ENCODE measurements around the gene TTC4.

Gene TTC4

DNA sequence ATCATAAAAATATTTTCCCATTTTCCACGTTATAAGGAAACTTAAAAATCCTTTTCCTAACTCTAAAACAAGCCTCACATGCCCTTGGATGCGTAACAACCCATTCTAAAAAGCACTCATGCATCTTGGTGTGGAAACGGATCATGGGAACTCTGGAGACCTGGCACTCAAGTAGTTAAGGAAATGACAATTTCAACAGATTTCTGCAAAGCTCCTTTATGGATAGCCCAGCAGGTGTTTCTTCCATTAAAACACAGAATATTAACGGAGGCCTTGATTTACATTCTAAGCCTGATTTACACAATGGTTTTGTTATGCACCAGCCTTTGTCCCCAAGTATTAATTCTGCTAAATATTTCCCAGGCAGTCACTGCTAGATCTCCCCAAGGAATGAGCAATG, 35.8 kb downstream of the TTC4 start:
- DNase-seq = no peak

- DNase-seq = no peak
Observed at GRCh38 chr1:54754045-54754444, 38.4 kb downstream of the TTC4 start.

GRCh38 chr1:54754486-54755285, 39.0 kb downstream of the TTC4 start:
- DNase-seq = no peak

DNA sequence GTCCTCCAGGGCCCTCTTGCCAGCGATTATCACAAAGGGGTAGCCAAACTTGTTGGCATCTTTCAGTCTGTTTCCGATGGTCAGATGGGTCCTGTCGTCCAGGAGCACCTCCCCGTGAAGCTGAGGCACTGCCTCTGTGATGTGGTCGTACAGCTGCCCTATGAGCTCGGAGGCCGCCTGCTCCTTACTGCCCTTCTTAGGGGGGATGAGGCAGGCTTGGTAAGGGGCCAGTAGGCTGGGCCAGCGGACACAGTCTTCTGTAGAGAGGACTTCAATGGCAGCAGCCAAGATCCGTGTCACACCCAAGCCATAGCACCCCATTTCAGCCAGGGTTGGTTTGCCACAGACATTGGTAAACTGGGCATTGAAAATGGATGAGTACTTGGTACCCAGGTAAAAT, 42.2 kb downstream of the TTC4 start:
- DNase-seq = no peak

GRCh38 chr1:54758678-54759348, 43.2 kb downstream of the TTC4 start:
- no peak for DNase-seq

DNA sequence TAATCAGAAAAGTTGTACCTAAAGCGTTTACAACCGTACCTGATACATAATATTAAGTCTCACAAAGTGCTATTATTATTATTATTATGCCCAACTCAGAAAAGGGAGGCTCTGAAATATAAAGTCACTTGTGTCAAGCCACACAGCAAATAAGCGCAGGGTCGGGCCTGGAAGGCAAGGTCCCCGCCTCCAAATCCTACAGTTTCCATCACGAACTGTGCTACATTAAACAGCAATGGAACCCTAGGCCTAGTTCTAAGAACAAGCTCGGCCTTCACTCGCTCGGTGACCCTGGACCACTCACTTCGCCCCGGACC, 48.1 kb downstream of the TTC4 start:
- DNase-seq = no peak

DNA sequence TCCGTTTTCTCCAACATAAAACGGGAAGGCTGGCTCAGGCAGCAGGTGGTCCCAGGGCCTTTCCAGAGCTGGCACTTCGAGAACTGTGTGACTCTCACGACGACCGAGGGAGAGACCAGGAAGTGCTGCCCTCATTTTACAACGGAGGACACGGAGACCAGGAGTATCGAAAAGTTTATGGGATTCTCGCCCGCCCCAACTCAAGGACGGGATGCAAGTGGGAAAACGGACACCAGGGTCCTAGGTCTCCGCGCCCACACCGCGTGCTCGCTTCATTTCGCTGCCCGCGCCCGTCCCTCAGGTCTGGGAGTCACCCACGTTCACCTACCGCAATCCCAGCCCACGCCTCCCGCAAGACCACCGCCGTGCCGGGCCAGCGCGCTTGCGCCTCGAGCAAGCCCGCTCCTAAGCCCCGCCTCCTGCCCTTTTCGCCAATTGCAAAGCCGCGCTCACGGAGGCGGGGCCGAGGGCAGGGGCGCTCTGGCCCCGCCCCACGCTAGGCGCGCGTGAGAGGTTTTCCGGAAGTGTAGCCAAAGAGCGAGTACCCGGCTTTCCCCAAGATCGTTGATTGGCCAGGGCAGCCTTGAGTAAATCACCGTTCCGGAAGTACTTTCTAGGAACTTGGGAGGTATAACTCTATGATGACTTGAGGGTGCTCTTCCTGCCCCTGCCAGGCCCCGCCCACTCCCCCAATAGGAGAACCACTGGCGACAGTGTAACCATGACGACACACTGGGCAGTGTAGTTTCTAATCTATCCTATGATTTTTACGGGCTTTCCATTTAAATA, 48.7 kb downstream of the TTC4 start, which contains the start of gene PARS2:
PARS2 (minus strand) TSS at position 391 of the 789 bp plus-strand sequence. CDS start 5,362 bp downstream, outside the sequence.
- peak; percentile 99 for DNase-seq

DNA sequence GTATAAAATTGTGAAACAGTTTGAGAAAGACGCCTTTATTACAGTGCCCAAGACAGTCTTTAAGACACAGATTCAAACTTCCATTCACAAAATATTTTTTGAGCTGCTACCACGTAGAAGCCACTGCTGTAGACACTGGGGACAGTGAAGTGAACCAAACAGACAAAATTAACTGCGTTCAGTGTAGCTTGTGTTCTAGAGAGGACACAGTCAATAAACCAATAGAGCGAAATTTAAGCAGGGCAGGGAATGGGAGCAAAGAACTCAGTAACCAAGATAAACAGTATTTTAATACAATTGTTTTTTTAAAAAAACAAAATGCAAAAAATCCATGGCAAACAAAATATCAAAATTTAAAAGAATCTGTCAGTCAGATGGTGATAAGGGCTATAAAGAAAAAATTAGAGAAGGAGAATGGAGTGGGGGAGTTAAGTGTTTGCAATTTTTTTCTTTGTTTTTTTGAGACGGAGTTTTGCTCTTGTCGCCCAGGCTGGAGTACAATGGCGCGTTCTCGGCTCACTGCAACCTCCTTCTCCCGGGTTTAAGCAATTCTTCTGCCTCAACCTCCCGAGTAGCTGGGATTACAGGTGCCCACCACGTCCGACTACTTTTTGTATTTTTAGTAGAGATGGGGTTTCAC, 49.4 kb downstream of the TTC4 start:
- DNase-seq = no peak

- no peak for DNase-seq
Observed at GRCh38 chr1:54766726-54767125, 51.1 kb downstream of the TTC4 start.

DNA sequence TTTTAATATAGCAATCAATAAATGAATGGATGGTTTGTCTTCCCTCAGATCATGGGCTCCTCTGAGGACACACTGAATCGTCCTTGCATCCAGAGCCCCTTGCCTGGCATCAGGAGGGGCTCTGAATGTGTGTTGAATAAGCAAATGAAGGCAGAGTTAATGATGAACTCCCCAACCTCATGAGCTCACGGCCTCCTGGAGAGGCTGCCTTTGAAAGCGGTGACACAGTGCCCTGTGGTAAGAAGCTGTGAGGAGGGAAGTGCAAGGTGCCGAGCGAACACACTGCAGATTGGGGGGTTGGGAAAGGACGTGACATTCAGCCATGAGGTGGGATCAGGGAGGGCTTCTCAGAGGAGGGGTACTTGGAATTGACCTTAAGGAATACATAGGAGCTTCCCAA, 51.9 kb downstream of the TTC4 start:
- DNase-seq = no peak

DNA sequence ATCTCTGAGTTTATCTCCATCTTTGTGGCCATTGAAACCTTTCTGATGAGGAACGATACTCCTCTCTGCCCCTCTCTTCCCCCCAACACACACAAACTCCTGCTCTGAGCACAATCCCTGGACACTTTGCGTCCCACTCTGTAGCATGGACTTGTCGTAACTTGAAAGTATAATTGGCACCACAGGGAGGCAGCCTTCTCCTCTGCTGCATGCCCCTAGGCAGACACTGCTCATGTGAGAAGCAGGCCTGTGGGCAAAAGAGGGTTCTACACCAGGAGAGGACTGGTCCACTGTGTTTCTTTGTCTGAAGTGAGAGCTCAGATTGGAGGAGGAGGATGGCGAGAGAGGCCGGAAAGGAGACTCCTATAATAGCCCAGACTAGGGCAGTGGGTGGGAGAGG, 52.4 kb downstream of the TTC4 start:
- DNase-seq = no peak

DNA sequence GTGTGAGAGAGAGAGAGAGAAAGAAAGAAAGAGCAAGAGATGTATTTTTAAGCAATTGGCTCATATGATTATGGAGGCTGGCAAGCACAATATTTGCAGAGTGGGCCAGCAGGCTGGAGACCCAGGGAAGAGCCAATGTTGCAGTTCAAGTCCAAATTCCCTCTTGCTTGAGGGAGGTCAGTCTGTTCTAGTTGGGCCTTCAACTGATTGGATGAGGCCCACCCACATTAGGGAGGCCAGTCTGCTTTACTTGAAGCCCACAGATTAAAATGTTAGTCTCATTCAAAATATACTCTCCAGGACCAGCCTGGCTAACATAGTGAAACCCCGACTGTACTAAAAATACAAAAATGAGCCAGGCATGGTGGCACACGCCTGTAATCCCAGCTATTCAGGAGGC, 57.3 kb downstream of the TTC4 start:
- no peak for DNase-seq

- peak; percentile 78 for DNase-seq
Observed at GRCh38 chr1:54774820-54775498, 59.3 kb downstream of the TTC4 start.

DNA sequence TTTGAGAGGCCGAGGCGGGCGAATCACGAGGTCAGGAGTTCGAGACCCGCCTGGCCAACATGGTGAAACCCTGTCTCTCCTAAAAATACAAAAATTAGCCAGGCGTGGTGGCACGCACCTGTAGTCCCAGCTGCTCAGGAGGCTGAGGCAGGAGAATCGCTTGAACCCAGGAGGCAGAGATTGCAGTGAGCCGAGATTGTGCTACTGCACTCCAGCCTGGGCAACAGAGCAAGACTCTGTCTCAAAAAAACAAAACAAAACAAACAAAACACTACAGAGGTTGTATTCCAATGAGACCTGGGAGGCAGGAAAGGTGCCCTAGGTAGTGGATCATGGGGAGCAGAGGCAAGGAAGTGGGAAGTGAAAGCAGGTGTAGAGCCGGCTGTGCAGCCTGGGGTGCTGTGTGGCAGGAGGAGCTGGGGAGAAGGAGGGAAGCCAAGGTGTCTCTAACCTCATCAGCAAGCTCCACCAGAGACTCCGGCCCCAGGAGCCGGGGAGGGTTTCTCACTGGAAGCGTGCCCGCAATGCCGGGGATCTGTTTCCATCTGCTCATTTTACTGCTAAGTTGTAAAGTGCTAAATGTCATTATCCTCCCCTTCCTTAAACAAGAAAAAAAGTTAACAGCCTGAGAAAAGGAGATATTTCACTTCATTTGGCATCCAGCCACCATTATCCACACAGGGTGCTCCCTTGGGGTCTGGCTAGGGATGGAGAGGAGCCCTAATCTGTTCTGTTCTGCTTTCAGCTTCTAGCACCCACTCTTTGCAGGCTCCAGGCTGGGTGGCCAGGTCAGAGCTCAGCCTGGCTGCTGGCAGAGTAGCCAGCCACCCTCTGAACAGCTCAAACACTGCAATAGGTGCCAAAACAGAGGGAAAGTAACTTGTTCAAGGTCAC, 60.4 kb downstream of the TTC4 start:
- DNase-seq = peak; percentile 78

GRCh38 chr1:54777011-54777410, 61.4 kb downstream of the TTC4 start:
- DNase-seq = no peak

GRCh38 chr1:54777431-54777830, 61.8 kb downstream of the TTC4 start:
- DNase-seq = no peak

GRCh38 chr1:54781023-54781723, 65.5 kb downstream of the TTC4 start:
- DNase-seq = no peak

DNA sequence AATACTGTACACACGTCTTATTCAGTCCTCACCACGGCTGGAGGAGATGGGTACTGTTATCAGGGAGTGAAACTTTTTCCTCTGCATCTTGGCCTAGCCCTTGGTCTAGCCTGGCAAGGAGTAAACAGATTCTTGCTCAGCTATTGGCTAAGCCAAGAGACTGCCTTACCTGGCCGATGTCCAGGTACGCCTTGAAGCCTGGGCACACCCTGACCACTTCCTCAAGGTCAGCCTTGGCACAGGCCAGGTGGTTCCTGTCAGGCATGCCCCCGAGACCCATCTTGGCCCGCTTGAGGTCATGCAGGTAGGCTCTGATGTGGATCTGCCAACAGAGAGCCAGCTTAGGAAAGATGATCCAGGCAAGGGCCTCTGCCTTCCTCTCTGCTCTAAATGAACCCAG, 66.5 kb downstream of the TTC4 start:
- no peak for DNase-seq

- DNase-seq = no peak
Observed at GRCh38 chr1:54782588-54782987, 66.9 kb downstream of the TTC4 start.

DNA sequence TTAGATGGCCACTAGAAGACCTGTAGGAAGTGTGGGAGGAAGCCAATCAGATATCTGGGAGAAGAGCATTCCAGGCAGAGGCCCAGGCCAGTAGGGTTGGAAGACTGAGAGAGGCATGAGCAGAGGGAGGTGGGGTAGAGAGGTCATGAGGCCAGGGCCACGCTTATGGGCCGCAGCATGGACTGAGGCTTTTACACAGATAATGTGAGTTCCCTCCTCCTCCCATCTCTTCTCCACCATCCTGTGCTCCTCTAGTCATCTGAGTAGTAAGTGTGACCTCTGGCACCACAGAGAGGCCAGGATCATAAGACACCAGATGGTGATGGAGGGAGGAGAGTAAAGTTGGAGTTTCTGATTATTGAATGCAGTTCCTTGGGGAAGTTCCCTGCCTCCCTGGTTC, 68.4 kb downstream of the TTC4 start:
- no peak for DNase-seq

DNA sequence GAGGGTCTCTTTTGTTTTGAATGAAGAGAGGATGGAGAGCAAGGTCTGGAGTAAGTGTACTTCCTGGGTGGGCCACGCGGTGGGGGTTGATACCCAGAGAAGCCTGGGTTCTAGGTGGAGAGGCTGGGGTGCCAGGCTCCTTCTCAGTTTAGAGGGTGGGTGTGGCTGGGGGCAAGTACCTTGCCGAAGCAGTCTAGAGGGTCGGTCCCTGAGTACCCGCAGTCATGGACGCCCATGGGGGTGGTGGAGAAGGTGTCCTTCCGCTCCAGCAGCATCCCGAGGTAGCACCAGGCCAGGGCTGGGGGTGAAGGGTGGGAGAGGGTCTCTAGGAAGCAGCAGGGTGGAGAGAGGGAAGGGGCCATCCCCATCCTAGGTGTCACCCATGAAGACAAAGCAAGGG, 71.1 kb downstream of the TTC4 start:
- no peak for DNase-seq

All from NCI-H2171 (cell line).